Activated CD4-positive, alpha-beta T cell treated with anti-CD3 and anti-CD28 coated beads, Interleukin-2, amount 10 ng/mL, durations not matched to agents 24 days and 14 days (primary cell): ENCODE results near the gene NINL. TPM values are rescaled to one million over a fixed set of nuclear protein-coding genes. Genes with fewer than 3 reads are reported as not detected.

Experiments
- DNase-seq: peaks from one replicate; pipeline ENCODE4 v3.0.0; 2022
- H3K27ac Mint-ChIP-seq: one replicate; pipeline ENCODE4 v1.8.0; 2022; ENCODE audit warnings: mild to moderate bottlenecking, mixed read lengths
- H3K27me3 Mint-ChIP-seq: one replicate; pipeline ENCODE4 v1.8.0; 2022; ENCODE audit warnings: mixed read lengths
- H3K36me3 Mint-ChIP-seq: one replicate; pipeline ENCODE4 v1.8.0; 2022; ENCODE audit warnings: low read depth, mild to moderate bottlenecking, mixed read lengths
- H3K4me1 Mint-ChIP-seq: one replicate; pipeline ENCODE4 v1.8.0; 2021; ENCODE audit warnings: mixed read lengths
- H3K4me3 Mint-ChIP-seq: one replicate; pipeline ENCODE4 v1.8.0; 2022; ENCODE audit warnings: mild to moderate bottlenecking, moderate library complexity, mixed read lengths
- H3K9me3 Mint-ChIP-seq: one replicate; pipeline ENCODE4 v1.8.0; 2021; ENCODE audit warnings: mixed read lengths
- intact Hi-C: fragments of 100-400 bp; cut with micrococcal nuclease; formaldehyde crosslinking; loops from one replicate; pipeline ENCODE4 v1.15.1; 2023
- total RNA-seq: library from RNA; stranded (reverse); gene quantifications from 2 replicates; pipeline ENCODE4 v1.2.3, GENCODE V29; 2022

NINL gene
- total RNA-seq, 1 donor from 2014 or later: 3.0 TPM

DNA sequence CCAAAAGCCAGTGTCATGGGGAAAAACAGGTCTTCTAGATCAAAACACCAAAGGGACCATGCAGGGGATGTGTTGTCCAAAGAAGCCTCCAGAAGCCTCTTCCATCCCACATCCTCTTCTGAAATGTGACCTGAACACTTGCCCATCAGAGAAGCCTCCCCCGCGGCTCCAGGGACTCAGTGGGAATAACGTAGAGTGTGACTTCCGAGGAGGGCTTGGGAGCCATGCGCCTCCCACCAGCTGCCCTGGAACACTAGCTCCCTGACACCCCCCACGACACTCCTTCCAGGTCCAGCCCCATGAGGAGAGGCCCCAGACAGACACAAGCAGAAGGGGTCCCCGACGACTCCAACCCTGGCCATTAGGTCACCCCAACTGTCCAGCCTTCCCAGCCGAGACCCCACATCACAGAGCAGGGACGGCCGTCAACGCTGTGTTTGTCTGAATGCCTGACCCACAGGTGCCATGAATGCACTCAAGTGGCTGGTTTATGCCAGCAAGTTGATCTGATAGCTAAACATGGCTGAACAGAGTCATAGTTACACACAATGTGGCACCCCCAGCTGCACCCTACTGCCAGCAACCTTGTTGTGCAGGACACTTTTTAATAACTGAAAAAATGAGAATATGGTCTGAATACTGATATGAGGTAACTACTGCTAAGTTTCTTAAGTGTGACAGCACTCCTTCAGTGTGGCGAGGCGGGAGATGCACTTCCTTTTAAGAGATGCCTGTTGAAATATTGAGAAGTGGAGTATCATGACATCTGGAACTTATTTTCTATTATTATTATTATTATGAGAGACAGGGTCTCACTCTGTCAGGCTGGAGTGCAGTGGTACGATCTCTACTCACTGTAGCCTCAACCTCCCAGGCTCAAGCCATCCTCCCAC, 119.8 kb downstream of the NINL start:
- no peak for DNase-seq
- no peak overlapping the region for H3K4me3 Mint-ChIP-seq
- intact Hi-C loops: no loop called here
- H3K27ac Mint-ChIP-seq: no peak overlapping the region
- H3K27me3 Mint-ChIP-seq: no peaks in the 10 kb centered on the region
- peaks cover 8% of the 10 kb centered on the region for H3K4me1 Mint-ChIP-seq
- no peaks in the 10 kb centered on the region for H3K36me3 Mint-ChIP-seq
- no peaks in the 10 kb centered on the region for H3K9me3 Mint-ChIP-seq

DNA sequence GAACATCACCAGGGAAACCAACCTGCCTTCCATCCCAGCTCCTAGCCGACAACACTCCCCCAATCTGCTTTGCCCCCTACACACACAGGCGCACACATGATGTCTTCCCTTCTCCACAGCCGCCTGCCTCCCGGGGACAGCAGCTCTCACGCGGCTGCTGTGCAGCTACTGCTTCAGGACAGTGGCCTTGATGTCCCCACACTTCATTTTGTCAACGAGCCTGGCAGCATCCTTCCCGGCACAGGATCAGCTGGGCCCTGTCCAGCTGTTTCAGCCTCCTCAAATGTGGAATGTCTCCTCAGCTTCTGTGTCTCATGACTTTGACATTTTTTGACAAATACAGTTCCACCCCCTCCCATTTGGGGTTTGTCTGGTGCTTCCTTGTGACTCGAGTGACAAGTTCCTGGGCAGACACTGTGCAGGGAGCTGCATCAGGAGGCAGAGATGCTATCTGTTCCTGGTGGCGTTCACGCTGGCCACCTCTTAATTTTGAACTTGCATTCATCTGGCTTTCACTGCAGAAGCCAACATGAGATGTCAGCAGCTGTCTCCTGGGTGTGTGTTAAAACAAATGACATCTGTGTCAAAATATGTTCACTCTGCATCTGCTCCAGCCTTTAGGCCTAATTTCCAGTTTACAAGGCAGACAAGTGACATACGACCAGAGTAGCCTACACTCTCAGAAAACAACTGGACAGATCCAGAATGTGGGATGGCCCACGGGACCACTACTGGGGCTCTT, 120.7 kb downstream of the NINL start:
- Mint-ChIP-seq H3K27me3 (no peaks in the 10 kb centered on the region), H3K4me1 (peaks cover 2% of the 10 kb centered on the region), H3K9me3 (no peaks in the 10 kb centered on the region), H3K4me3 (no peak overlapping the region), H3K27ac (no peak overlapping the region), H3K36me3 (no peaks in the 10 kb centered on the region)
- DNase-seq: no peak
- intact Hi-C loops: no loop called here

GRCh38 chr20:25461786-25462545, 123.4 kb downstream of the NINL start:
- intact Hi-C loops: no loop called here

DNA sequence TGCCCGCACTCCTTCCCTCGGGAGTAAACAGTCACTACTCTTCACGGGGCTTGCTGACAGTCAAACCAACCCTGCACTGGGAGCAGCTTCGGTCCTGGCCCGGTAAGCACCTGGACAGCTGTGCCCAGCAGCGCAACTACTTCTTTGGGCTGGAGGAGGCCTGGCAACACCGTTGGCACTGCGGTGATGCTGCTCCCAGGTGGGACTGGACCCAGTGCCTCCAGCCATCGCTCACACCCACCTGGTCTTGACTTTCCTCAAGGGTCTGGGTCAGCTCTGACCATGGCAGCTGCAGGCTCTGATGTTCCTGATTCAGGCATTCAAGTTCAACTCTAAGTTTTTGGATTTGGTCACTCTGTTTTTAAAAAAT, 124.1 kb downstream of the NINL start:
- no peak for DNase-seq
- Mint-ChIP-seq H3K9me3 (no peaks in the 10 kb centered on the region), H3K4me3 (no peak overlapping the region), H3K36me3 (no peaks in the 10 kb centered on the region), H3K27me3 (no peaks in the 10 kb centered on the region), H3K27ac (no peak overlapping the region), H3K4me1 (no peaks in the 10 kb centered on the region)
- intact Hi-C loops: no loop called here

More at GRCh38 chr20:25461786-25462545, 123.4 kb downstream of the NINL start:
- Mint-ChIP-seq H3K4me1 (no peaks in the 10 kb centered on the region), H3K27me3 (no peaks in the 10 kb centered on the region), H3K27ac (no peak overlapping the region), H3K4me3 (no peak overlapping the region), H3K36me3 (no peaks in the 10 kb centered on the region), H3K9me3 (no peaks in the 10 kb centered on the region)
- DNase-seq: no peak

GRCh38 chr20:25460566-25461280, 124.6 kb downstream of the NINL start:
- DNase-seq: no peak
- intact Hi-C loops: no loop called here
- Mint-ChIP-seq H3K27me3 (no peaks in the 10 kb centered on the region), H3K27ac (no peak overlapping the region), H3K36me3 (no peaks in the 10 kb centered on the region), H3K4me1 (no peaks in the 10 kb centered on the region), H3K4me3 (no peak overlapping the region), H3K9me3 (no peaks in the 10 kb centered on the region)

DNA sequence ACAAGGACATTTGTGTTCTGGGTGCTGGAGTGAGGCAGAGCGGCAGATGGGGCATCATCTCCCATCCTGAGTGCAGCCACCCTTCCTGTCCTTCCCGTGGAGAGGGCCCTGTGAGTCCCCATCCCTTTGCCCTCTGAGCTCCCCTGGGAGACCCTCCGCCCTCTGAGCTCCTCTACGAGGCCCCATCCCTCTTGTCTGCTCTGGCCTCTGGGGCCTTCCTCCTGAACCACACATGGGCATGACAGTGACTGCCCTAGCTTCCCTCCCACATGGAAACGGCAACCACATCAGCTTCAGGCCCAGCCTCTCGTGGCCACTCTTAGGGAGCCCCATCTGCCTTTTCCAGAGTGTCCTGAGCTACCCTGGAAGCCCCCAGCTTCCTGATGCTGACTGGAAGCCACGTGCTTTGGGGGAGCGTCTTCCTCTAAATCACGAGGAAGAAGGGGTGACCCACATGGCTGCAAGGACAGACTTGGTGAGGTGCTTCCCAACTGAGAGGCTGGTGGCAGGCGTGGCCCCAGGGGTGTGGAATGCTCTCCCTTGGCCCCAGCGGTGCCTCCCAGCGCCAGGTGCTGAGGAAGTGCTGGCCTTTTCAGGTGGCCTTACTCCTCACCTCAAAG, 125.3 kb downstream of the NINL start:
- Mint-ChIP-seq H3K4me1 (no peaks in the 10 kb centered on the region), H3K27ac (no peak overlapping the region), H3K27me3 (no peaks in the 10 kb centered on the region), H3K36me3 (no peaks in the 10 kb centered on the region), H3K9me3 (no peaks in the 10 kb centered on the region), H3K4me3 (no peak overlapping the region)
- no peak for DNase-seq
- intact Hi-C loops: no loop called here

GRCh38 chr20:25459111-25459830, 126.1 kb downstream of the NINL start:
- DNase-seq: no peak
- H3K27me3 Mint-ChIP-seq: no peaks in the 10 kb centered on the region
- no peak overlapping the region for H3K27ac Mint-ChIP-seq
- no peaks in the 10 kb centered on the region for H3K9me3 Mint-ChIP-seq
- H3K36me3 Mint-ChIP-seq: no peaks in the 10 kb centered on the region
- H3K4me1 Mint-ChIP-seq: no peaks in the 10 kb centered on the region
- intact Hi-C loops: no loop called here
- H3K4me3 Mint-ChIP-seq: no peak overlapping the region

GRCh38 chr20:25457886-25458680, 127.2 kb downstream of the NINL start:
- Mint-ChIP-seq H3K9me3 (no peaks in the 10 kb centered on the region), H3K27me3 (no peaks in the 10 kb centered on the region), H3K27ac (no peak overlapping the region), H3K36me3 (no peaks in the 10 kb centered on the region), H3K4me1 (no peaks in the 10 kb centered on the region), H3K4me3 (no peak overlapping the region)
- intact Hi-C loops: no loop called here
- no peak for DNase-seq

- intact Hi-C loops: no loop called here
- H3K4me3 Mint-ChIP-seq: no peak overlapping the region
- no peaks in the 10 kb centered on the region for H3K27me3 Mint-ChIP-seq
- H3K27ac Mint-ChIP-seq: no peak overlapping the region
- no peaks in the 10 kb centered on the region for H3K9me3 Mint-ChIP-seq
- no peak for DNase-seq
- H3K36me3 Mint-ChIP-seq: no peaks in the 10 kb centered on the region
- H3K4me1 Mint-ChIP-seq: no peaks in the 10 kb centered on the region
Measured at GRCh38 chr20:25454153-25454900, 131.0 kb downstream of the NINL start.

- Mint-ChIP-seq H3K36me3 (peaks cover 8% of the 10 kb centered on the region), H3K27me3 (no peaks in the 10 kb centered on the region), H3K9me3 (no peaks in the 10 kb centered on the region), H3K27ac (no peak overlapping the region), H3K4me1 (no peaks in the 10 kb centered on the region), H3K4me3 (no peak overlapping the region)
- no peak for DNase-seq
- intact Hi-C loops: no loop called here
Measured at GRCh38 chr20:25453035-25453810, 132.1 kb downstream of the NINL start.

DNA sequence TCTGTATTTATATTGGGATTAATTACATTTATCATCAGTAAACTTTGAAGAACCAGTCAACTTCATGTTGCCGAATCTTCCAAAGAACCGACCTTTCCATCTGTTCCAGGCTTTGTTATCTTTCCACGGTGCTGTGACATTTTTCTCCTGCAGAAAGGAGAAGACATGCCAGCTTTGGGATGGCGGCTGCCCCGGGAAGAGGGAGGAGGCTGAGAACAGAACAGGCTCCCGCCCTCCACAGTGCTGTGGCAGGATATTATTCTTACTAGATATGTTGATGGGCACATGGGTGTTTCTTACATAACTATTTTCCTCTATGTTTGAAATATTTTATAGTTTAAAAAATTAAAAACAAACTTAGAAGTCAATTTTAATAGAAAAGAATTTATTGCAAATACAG, 133.0 kb downstream of the NINL start:
- intact Hi-C loops: no loop called here

More for the DNA sequence above, 133.0 kb downstream of the NINL start:
- Mint-ChIP-seq H3K36me3 (peaks cover 17% of the 10 kb centered on the region), H3K27me3 (no peaks in the 10 kb centered on the region), H3K4me3 (no peak overlapping the region), H3K9me3 (no peaks in the 10 kb centered on the region), H3K27ac (no peak overlapping the region), H3K4me1 (no peaks in the 10 kb centered on the region)
- DNase-seq: no peak
